GM23338 (cell line): ENCODE results near the gene ARSI.

ENCODE experiments used
- CREB1 ChIP-seq: fragments of 250-450 bp; sonication (Bioruptor Pico); IDR thresholded peaks from 2 replicates; pipeline ENCODE4 v1.5.0; 2020; ENCODE audit warnings: low read depth, mild to moderate bottlenecking, moderate library complexity
- CTCF ChIP-seq, 2 experiments: fragments of 200-600 bp in 1 of 2; sonication (generic) in 1 of 2; conservative IDR thresholded peaks; 2 replicates each; pipeline versions ENCODE4 v1.5.1 to v1.6.1; 2016 to 2017; ENCODE audit warnings: antibody characterized with exemption in 2 of 2, low read depth in 2 of 2, mild to moderate bottlenecking in 2 of 2, moderate library complexity in 1 of 2
- ETS1 ChIP-seq: IDR thresholded peaks from 2 replicates; pipeline ENCODE4 v1.6.1; 2016; ENCODE audit warnings: antibody characterized with exemption
- EZH2 ChIP-seq: fragments of 200-600 bp; sonication (generic); IDR thresholded peaks from one replicate; pipeline ENCODE4 v1.8.0; 2017; ENCODE audit warnings: antibody characterized with exemption, mild to moderate bottlenecking, low read depth; ENCODE audit not compliant: unreplicated experiment
- EZH2phosphoT487 ChIP-seq: fragments of 200-600 bp; sonication (generic); IDR thresholded peaks from one replicate; pipeline ENCODE4 v1.8.1; 2018; ENCODE audit warnings: antibody characterized with exemption; ENCODE audit not compliant: unreplicated experiment
- JUNB ChIP-seq: IDR thresholded peaks from one replicate; pipeline ENCODE4 v1.6.1; 2016; ENCODE audit warnings: antibody characterized with exemption; ENCODE audit not compliant: unreplicated experiment
- NANOG ChIP-seq: IDR thresholded peaks from 2 replicates; pipeline ENCODE4 v1.6.1; 2016; ENCODE audit warnings: antibody characterized with exemption, borderline replicate concordance
- POLR2AphosphoS5 ChIP-seq: IDR thresholded peaks from 2 replicates; pipeline ENCODE4 v1.6.1; 2016; ENCODE audit warnings: antibody characterized with exemption, low read depth
- REST ChIP-seq: IDR thresholded peaks from one replicate; pipeline ENCODE4 v1.6.1; 2018; ENCODE audit warnings: antibody characterized with exemption; ENCODE audit not compliant: unreplicated experiment
- STAT1 ChIP-seq: IDR thresholded peaks from one replicate; pipeline ENCODE4 v1.6.1; 2016; ENCODE audit warnings: antibody characterized with exemption; ENCODE audit not compliant: unreplicated experiment
- ZNF114 ChIP-seq: fragments of 250-450 bp; sonication (Bioruptor Pico); IDR thresholded peaks from 2 replicates; pipeline ENCODE4 v1.5.0; 2020; ENCODE audit warnings: mild to moderate bottlenecking, moderate library complexity
- ZNF331 ChIP-seq: fragments of 250-450 bp; sonication (Bioruptor Pico); IDR thresholded peaks from 2 replicates; pipeline ENCODE4 v1.5.0; 2020; ENCODE audit warnings: low read depth, mild to moderate bottlenecking, moderate library complexity
- ZNF462 ChIP-seq: fragments of 250-450 bp; sonication (Bioruptor Pico); IDR thresholded peaks from 2 replicates; pipeline ENCODE4 v1.5.0; 2020; ENCODE audit warnings: mild to moderate bottlenecking, moderate library complexity

- TF ChIP-seq EZH2: no peak
- no peak for TF ChIP-seq CTCF (conservative IDR thresholded peaks at IDR 0.05; ENCODE audit: low read depth in 2 of 2)
- no peak for TF ChIP-seq REST
- no peak for TF ChIP-seq CREB1 (CRISPR knock-in tag)
- TF ChIP-seq POLR2AphosphoS5: no peak
- no peak for TF ChIP-seq STAT1
- TF ChIP-seq EZH2phosphoT487: no peak
- no peak for TF ChIP-seq ZNF114
- TF ChIP-seq JUNB: no peak
- TF ChIP-seq ETS1: no peak
- TF ChIP-seq NANOG: no peak
- TF ChIP-seq ZNF331: no peak
- TF ChIP-seq ZNF462: no peak
Observed at GRCh38 chr5:150278046-150278730, 24.5 kb downstream of the ARSI start.
